GM18867 (cell line): ENCODE data around the gene MAP3K14.
A peak's percentile ranks its signal among the peaks of the same experiment; 100 is the strongest.
"Not testable (repeated sequence)": the region's sequence is repeated elsewhere in the genome, so short reads cannot be mapped to it uniquely, and the experiment has no call there.

Experiments
- ATAC-seq: cut with Tn5 transposase; IDR thresholded peaks from one replicate; pipeline ENCODE4 v1.9.1; 2021; ENCODE audit warnings: mild to moderate bottlenecking, moderate library complexity; ENCODE audit not compliant: unreplicated experiment

MAP3K14 gene

GRCh38 chr17:45261577-45262515 lies 55.0 kb downstream of the MAP3K14 start, which contains the start of gene SPATA32:
TSS of gene SPATA32 (minus strand) at chr17:45262094. CDS start at chr17:45262016, 78 bp downstream.
- no peak for ATAC-seq

- ATAC-seq, result no peak
Measured at GRCh38 chr17:45260204-45260783, 56.5 kb downstream of the MAP3K14 start.

DNA sequence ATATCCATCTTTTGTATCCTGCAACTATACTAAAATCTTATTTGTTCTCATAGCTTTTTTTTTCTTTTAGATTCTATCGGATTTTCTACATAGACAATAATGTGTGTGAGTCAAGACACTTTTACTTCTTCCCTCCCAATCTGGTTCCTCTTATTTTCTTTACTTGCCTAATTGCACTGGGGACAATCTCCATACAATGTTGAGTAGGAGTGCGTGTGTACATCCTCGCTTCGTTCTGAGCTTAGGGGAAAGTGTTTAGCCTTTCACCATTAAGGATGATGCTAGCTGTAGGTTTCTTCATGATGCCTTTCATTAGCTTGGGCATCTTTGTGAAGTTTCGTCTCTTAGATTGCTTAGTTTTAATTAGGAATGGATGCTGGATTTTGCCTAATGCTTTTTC lies 57.8 kb downstream of the MAP3K14 start:
- no peak for ATAC-seq

DNA sequence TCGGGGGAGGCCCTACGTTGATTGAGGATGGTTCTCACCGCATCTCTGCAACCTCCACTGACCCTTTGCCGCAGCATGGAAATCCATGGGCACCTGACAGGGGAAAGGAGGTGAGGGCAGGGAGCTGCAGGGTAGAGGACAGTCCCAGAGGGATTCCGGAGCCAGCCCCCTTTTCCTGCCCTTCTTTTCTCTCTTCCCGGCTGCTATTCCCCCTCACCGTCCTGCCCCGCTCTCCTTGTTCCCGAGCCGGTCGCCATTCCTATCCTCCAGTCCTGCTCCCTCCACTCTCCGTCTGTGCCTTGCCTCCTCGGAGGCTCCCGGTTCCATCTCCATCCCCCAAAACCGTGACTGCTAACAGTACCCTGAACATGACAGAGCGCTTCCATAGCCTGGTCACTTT lies 59.7 kb downstream of the MAP3K14 start:
- ATAC-seq, result no peak

GRCh38 chr17:45256114-45256966 lies 60.5 kb downstream of the MAP3K14 start:
- no peak for ATAC-seq

GRCh38 chr17:45255358-45255757 lies 61.5 kb downstream of the MAP3K14 start:
- ATAC-seq, result no peak

GRCh38 chr17:45253879-45254278 lies 62.9 kb downstream of the MAP3K14 start:
- no peak for ATAC-seq

DNA sequence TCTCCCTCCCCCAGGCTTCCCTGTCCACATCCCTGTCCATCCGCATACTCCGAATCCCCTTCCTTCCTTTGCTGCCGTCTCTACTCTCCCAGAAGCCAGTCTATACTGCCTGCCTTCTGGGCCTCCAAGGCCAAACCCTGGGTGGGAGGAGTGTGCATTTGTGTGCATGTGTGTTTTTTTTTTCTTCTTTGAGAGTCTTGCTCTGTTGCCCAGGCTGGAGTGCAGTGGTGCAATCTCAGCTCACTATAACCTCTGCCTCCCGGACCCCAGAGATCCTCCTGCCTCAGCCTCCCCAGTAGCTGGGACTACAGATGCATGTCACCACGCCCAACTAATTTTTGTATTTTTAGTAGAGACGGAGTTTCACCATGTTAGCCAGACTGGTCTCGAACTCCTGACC lies 63.6 kb downstream of the MAP3K14 start:
- ATAC-seq, result not testable (repeated sequence)

- no peak for ATAC-seq
Measured at GRCh38 chr17:45251931-45252330, 64.9 kb downstream of the MAP3K14 start.

DNA sequence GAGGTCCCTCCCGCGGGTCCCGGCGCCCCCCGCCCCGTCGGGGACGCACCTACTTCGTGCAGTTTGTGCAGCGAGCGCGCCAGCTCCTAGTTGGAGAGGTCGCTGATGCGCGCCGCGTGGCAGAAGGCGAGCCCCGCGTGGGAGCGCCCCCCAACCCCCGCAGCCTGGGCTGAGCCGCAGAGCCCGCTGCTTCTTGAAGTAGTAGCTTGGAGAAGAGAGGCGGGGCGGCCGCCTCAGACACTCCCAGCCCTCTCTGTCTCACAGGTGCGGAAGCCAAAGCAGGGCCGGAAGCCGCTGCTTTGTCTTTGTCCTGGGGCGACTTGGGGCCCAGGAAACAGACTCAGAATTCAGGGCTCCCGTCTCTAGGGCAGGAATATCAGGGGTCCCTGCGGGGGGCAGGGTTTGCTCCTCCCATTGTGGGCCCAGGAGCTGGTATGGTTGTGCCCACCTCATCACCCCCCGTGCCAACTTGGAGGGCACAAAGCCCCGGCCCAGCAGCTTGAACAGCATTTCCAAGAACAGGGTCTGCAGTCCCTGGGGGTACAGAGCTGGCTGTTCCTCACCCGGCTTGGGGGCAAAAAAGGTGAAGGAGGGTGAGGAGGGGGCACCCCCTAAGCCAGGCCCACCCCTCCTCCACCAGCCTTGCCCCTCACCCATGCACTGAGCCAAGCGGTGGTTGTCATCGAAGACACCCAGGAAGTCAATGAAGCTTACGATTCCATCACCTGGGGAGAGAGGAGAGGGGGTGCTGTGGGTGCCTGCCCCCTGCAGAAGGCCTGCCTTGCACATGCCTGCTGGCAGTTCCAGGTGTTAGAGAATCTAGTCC lies 68.5 kb downstream of the MAP3K14 start:
- peak; percentile 58 for ATAC-seq

- ATAC-seq, result peak; percentile 80
Measured at GRCh38 chr17:45247429-45248131, 69.2 kb downstream of the MAP3K14 start.

- ATAC-seq, result no peak
Measured at GRCh38 chr17:45246861-45247428, 69.9 kb downstream of the MAP3K14 start.

GRCh38 chr17:45246338-45246737 lies 70.5 kb downstream of the MAP3K14 start:
- no peak for ATAC-seq

GRCh38 chr17:45244725-45245656 lies 71.8 kb downstream of the MAP3K14 start:
- no peak for ATAC-seq

- no peak for ATAC-seq
Measured at GRCh38 chr17:45243750-45244149, 73.1 kb downstream of the MAP3K14 start.

GRCh38 chr17:45242029-45242414 lies 74.8 kb downstream of the MAP3K14 start:
- no peak for ATAC-seq

DNA sequence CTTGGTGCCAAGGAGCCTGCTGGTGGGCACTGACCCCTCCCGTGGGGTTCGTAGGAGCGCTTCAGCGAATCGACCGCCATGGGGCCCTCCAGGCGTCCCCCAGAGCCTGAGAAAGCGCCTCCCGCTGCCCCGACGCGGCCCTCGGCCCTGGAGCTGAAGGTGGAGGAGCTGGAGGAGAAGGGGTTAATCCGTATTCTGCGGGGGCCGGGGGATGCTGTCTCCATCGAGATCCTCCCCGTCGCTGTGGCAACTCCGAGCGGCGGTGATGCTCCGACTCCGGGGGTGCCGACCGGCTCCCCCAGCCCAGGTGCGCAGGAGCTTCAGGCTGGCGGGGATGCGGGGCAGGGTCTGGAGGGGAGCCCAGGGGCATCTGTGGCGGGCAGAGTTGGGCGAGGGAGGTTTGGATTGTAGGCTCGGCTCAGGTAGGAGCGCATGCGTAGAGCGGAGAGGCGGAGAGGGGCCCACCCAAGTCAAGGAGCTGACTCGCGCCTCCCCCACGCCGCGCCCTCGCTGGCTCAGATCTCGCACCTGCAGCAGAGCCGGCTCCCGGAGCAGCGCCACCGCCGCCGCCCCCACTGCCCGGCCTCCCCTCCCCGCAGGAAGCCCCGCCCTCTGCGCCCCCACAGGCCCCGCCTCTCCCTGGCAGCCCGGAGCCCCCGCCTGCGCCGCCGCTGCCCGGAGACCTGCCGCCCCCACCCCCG lies 75.3 kb downstream of the MAP3K14 start:
- no peak for ATAC-seq

DNA sequence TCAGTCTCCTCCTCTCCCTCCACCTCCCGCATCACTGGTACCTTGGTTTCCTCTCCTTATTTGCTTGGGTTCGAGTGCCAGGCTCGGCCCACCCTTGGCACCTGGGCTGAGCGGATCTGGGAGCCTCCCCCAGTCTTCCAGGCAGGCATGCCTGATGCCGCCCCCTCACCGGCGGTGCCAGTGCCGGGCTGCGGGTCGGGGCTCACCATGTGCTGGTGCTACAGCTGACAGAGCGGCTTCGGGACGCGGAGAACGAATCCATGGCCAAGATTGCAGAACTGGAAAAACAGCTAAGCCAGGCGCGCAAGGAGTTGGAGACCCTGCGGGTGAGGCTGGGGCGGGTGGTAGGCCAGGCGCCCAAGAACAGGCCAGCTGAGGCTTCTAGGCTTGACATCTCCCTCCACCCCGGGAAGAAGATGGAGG lies 75.9 kb downstream of the MAP3K14 start:
- ATAC-seq, result no peak
